WTC11 (cell line): ENCODE measurements around the gene PAK5.

Experiments
- ATF2 ChIP-seq: sonication (generic); formaldehyde crosslinking; IDR thresholded peaks from 2 replicates; pipeline ENCODE4 v1.8.1; 2022; ENCODE audit warnings: low read depth, missing genetic modification reagents, borderline replicate concordance
- GRHL2 ChIP-seq: fragments of 250-450 bp; sonication (Bioruptor Pico); IDR thresholded peaks from 2 replicates; pipeline ENCODE4 v1.8.0; 2022; ENCODE audit warnings: mild to moderate bottlenecking, moderate library complexity; ENCODE audit not compliant: insufficient replicate concordance, severe bottlenecking
- MAX ChIP-seq: sonication (generic); formaldehyde crosslinking; IDR thresholded peaks from 2 replicates; pipeline ENCODE4 v1.8.0; 2022; ENCODE audit warnings: mild to moderate bottlenecking, missing genetic modification reagents
- TF ChIP-seq, protein P1 (sequence below): fragments of 200-600 bp; IDR thresholded peaks from 2 replicates; pipeline ENCODE4 v1.8.0; 2022; ENCODE audit warnings: antibody characterized with exemption
- TF ChIP-seq, protein P2 (sequence below): sonication (generic); formaldehyde crosslinking; conservative IDR thresholded peaks from 2 replicates; pipeline ENCODE4 v1.8.1; 2023; ENCODE audit warnings: mild to moderate bottlenecking, low read depth, missing genetic modification reagents, moderate library complexity

GRCh38 chr20:9503526-9504245 is 335.2 kb downstream of the PAK5 start:
- TF ChIP-seq, protein P1, sequence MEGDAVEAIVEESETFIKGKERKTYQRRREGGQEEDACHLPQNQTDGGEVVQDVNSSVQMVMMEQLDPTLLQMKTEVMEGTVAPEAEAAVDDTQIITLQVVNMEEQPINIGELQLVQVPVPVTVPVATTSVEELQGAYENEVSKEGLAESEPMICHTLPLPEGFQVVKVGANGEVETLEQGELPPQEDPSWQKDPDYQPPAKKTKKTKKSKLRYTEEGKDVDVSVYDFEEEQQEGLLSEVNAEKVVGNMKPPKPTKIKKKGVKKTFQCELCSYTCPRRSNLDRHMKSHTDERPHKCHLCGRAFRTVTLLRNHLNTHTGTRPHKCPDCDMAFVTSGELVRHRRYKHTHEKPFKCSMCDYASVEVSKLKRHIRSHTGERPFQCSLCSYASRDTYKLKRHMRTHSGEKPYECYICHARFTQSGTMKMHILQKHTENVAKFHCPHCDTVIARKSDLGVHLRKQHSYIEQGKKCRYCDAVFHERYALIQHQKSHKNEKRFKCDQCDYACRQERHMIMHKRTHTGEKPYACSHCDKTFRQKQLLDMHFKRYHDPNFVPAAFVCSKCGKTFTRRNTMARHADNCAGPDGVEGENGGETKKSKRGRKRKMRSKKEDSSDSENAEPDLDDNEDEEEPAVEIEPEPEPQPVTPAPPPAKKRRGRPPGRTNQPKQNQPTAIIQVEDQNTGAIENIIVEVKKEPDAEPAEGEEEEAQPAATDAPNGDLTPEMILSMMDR: no peak
- TF ChIP-seq MAX: no peak
- no peak for TF ChIP-seq ATF2 (CRISPR knock-in tag)
- TF ChIP-seq, protein P2, sequence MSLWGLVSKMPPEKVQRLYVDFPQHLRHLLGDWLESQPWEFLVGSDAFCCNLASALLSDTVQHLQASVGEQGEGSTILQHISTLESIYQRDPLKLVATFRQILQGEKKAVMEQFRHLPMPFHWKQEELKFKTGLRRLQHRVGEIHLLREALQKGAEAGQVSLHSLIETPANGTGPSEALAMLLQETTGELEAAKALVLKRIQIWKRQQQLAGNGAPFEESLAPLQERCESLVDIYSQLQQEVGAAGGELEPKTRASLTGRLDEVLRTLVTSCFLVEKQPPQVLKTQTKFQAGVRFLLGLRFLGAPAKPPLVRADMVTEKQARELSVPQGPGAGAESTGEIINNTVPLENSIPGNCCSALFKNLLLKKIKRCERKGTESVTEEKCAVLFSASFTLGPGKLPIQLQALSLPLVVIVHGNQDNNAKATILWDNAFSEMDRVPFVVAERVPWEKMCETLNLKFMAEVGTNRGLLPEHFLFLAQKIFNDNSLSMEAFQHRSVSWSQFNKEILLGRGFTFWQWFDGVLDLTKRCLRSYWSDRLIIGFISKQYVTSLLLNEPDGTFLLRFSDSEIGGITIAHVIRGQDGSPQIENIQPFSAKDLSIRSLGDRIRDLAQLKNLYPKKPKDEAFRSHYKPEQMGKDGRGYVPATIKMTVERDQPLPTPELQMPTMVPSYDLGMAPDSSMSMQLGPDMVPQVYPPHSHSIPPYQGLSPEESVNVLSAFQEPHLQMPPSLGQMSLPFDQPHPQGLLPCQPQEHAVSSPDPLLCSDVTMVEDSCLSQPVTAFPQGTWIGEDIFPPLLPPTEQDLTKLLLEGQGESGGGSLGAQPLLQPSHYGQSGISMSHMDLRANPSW (CRISPR knock-in tag): no peak
- no peak for TF ChIP-seq GRHL2 (CRISPR knock-in tag)
